T-helper 22 cell (primary cell): Measurements from ENCODE around the gene LAMC3.

Source experiments
- DNase-seq: peaks from one replicate; pipeline ENCODE4 v3.0.0-alpha.2; 2020; ENCODE audit warnings: low read depth

LAMC3 gene

DNA sequence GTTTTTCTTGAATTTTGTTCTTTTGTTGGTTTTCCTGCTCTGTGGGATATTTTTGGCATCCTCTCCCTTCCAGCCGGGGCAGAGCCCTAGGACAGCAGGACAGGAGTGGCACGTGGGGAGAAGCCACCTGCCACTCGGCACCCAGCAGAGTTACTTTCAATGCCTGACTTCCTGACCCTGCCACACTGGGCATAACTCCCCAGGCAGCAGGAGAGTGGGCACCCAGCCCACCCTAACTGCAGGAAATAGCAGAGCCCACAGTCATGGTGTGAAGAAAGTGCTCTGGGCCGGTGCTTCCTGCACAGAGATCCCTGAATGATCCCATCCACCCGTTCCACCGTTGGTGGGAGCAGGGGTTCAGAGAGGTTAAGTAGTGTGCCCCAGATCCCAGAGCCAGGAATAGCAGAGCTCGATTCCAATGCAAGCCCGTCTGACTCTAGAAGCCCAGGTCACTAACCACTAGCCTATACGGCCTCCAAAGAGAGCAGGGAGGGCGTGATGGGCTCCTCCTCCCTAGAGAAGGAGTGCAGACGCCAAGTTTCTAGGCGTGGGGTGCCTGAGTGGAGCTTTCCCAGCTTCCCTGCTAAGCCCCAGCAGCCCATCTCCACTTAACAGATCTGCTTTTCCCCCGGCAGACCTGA lies 108.3 kb downstream of the LAMC3 start:
- no peak for DNase-seq

DNA sequence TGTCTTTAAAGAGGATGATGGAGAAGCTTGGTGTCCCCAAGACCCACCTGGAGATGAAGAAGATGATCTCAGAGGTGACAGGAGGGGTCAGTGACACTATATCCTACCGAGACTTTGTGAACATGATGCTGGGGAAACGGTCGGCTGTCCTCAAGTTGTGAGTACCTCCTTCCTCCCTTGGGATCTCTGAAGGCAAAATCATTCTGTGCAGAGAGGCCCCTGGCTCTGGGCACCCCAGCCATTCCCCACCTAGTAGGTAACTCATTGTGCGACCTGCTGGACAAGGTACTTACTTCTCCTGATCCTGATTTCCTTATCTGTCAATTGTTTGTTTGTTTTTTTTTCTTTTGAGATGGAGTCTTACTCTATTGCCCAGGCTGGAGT lies 108.8 kb downstream of the LAMC3 start:
- no peak for DNase-seq

DNA sequence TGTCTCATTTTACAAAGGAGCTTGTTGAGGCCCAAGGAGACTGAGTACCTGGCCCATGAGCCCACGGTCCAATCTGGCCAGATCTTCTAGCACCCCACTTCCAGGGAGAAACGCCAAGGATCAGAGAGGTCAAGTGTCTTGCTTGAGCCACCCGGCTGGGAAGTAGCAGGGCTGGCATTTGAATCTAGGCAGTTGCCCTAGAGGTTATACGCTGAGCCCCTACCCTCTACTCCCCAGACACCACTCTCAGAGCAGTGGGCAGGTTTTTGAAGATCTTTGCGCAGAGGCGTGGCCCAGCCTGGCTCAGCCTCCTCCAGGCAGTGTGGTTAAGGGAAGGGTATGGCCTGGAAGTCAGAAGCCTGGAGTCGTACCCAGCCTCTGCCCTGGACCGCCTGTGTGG lies 110.6 kb downstream of the LAMC3 start:
- DNase-seq: no peak

GRCh38 chr9:131120620-131121228 lies 111.8 kb downstream of the LAMC3 start:
- DNase-seq: no peak

- no peak for DNase-seq
These were observed 112.4 kb downstream of the LAMC3 start for GRCh38 chr9:131121346-131121745.

DNA sequence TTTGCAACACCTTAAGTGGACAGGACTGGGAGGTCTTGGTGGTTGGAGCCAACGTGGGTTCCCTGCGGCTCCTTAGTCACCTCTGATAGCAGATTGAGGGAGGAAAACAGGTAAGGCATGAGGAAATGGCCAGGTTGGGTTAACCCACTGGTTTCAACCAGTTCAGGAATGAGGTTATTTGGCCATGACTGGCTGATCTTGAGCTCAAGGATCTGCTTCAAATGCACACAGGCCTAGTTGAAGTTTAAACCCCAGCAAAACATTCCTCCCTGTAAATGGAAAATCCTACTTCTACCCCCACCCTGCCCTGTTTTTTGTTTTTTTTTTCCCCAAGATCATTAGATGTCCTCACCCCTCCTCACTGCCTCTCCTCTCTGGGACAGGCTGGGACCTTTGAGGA lies 113.2 kb downstream of the LAMC3 start:
- no peak for DNase-seq

DNA sequence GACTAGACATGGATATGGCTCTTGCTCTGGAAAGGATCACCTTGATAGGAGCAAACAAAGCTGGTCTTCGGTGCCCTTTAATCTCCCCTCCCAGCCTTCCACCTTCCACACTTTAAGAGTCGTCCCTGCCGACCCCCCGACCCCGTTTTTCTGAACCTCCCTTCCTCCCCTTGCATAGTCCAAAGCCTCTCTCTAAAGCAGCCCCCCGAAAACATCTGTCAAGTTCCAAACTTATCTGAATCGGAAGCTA lies 116.0 kb downstream of the LAMC3 start:
- DNase-seq: no peak

DNA sequence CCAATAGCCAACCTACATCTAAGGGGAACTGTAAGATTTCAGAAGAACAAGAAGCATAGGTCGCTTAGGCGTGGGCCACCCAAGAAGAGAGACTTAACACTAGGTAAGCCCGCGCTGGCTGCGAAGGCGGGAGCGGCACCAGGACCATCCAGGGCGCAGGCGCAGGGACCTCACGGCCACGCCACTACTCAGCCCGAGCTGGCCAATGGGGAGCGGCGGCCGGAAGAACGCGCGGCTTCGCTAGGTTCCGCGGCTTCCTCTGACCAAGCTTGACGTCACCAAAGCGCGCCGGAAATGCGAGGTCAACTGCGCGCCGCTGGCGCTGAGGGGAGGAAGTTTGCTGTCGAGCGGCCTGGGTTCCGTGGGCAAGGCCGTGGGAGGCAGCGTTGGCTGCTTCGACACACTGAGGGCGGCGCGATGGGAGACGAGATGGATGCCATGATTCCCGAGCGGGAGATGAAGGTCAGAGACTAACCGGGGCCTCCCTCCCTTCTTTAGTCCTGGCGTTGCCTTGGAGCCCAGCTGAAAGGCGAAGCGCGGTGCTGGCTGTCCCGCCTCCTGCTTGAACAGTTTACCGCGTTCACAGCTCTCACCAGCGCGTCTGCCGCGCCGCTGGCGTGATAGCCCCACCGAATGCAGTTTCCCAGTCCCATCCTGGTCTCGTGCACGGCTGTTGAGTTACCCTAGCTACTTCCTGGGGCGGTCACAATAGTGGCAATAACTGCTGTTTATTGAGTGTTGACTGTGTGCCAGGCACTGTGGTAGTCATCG lies 116.5 kb downstream of the LAMC3 start, which contains the start of gene NUP214:
Gene NUP214 (plus strand): TSS at position 299 of the 771 bp plus-strand sequence. CDS start 119 bp downstream, at position 418.
- DNase-seq: peak; percentile 98

- DNase-seq: no peak
These were observed 117.1 kb downstream of the LAMC3 start for GRCh38 chr9:131126059-131126426.

GRCh38 chr9:131129183-131129582 lies 120.2 kb downstream of the LAMC3 start:
- no peak for DNase-seq

- no peak for DNase-seq
These were observed 129.7 kb downstream of the LAMC3 start for GRCh38 chr9:131138676-131139075.

DNA sequence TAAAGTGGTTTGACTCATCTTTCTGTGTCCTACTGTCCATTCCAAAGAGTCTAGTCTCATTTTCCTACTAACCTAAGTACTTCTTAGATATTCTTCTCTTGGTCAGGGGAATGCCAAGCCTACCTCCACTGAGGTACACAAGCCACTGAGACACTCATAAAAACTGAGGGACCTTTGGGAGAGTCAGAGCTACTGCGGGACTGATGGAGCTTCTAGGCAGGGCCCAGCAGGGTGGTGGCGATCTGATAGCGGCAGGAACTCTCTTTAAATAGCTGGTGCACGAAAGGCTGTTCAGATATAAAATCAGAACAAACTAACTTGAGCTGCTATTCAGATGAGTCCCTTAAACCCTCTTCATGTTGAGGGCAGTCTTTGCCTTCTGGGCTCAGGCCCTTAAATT lies 131.1 kb downstream of the LAMC3 start:
- no peak for DNase-seq

DNA sequence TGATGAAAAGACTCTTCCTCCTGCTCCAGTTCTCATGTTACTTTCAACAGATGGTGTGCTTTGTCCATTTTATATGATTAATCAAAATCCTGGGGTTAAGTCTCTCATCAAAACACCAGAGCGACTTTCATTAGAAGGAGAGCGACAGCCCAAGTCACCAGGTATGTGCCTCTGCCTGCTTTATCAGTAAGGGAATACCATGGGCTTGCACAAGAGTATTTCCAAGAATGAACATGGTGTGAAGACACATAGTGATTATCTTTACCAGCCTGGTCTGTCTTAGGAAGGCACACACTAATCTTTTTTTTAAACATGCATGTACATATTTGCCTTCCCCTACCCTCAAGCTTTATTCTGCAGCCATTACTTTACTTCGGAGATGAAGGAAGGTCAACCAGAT lies 131.6 kb downstream of the LAMC3 start:
- DNase-seq: no peak

GRCh38 chr9:131142160-131142559 lies 133.2 kb downstream of the LAMC3 start:
- no peak for DNase-seq
